HG02678 (cell line): ENCODE results near the gene NR2F1-AS1.

Experiments
- ATAC-seq: cut with Tn5 transposase; IDR thresholded peaks from one replicate; pipeline ENCODE4 v1.9.1; 2021; ENCODE audit warnings: mild to moderate bottlenecking, moderate library complexity; ENCODE audit not compliant: unreplicated experiment

The NR2F1-AS1 gene

GRCh38 chr5:93603793-93604643, 23.0 kb upstream of the NR2F1-AS1 start:
- no peak for ATAC-seq

- no peak for ATAC-seq
Measured at GRCh38 chr5:93603078-93603792, 22.2 kb upstream of the NR2F1-AS1 start.

- no peak for ATAC-seq
Measured at GRCh38 chr5:93602241-93603077, 21.4 kb upstream of the NR2F1-AS1 start.

GRCh38 chr5:93601802-93602155, 20.8 kb upstream of the NR2F1-AS1 start:
- ATAC-seq: no peak

GRCh38 chr5:93601071-93601801, 20.2 kb upstream of the NR2F1-AS1 start:
- no peak for ATAC-seq

- no peak for ATAC-seq
Measured at GRCh38 chr5:93600409-93601070, 19.5 kb upstream of the NR2F1-AS1 start.

- ATAC-seq: no peak
Measured at GRCh38 chr5:93599399-93600120, 18.5 kb upstream of the NR2F1-AS1 start.

GRCh38 chr5:93599001-93599379, 18.0 kb upstream of the NR2F1-AS1 start:
- no peak for ATAC-seq

- no peak for ATAC-seq
Measured at GRCh38 chr5:93598091-93599000, 17.3 kb upstream of the NR2F1-AS1 start.

GRCh38 chr5:93596676-93597490, 15.9 kb upstream of the NR2F1-AS1 start:
- no peak for ATAC-seq

GRCh38 chr5:93596310-93596675, 15.3 kb upstream of the NR2F1-AS1 start:
- no peak for ATAC-seq

GRCh38 chr5:93595420-93596147, 14.6 kb upstream of the NR2F1-AS1 start:
- no peak for ATAC-seq

GRCh38 chr5:93594591-93595419, 13.8 kb upstream of the NR2F1-AS1 start:
- ATAC-seq: no peak

GRCh38 chr5:93593476-93594131, 12.6 kb upstream of the NR2F1-AS1 start:
- ATAC-seq: no peak

- no peak for ATAC-seq
Measured at GRCh38 chr5:93592883-93593282, 11.9 kb upstream of the NR2F1-AS1 start.
